ENCODE results near the gene SH3RF2.

GRCh38 chr5:145913701-145914100, 22.7 kb upstream of the SH3RF2 start:
- TF ChIP-seq CTCF (IDR thresholded peaks at IDR 0.05), result no peak
- TF ChIP-seq POLR2A (IDR thresholded peaks at IDR 0.05), result no peak
- TF ChIP-seq EP300 (IDR thresholded peaks at IDR 0.05; ENCODE audit: low read depth), result no peak
